M059J (cell line): ENCODE data around the gene LARP4B. TPM values are rescaled to one million over a fixed set of nuclear protein-coding genes. Genes with fewer than 3 reads are reported as not detected.

ENCODE experiments used
- DNase-seq: peaks from one replicate; pipeline ENCODE4 v3.0.0-alpha.2; 2012; ENCODE audit warnings: low read depth
- total RNA-seq: library from RNA; depleted of rRNA; stranded (reverse); fragments of >200 nt; shearing (Covaris generic); gene quantifications from 2 replicates; pipeline ENCODE4 v1.2.3, GENCODE V29; 2014

Gene LARP4B
- total RNA-seq, 1 experiment from 2014 or later: 24.0 TPM

DNA sequence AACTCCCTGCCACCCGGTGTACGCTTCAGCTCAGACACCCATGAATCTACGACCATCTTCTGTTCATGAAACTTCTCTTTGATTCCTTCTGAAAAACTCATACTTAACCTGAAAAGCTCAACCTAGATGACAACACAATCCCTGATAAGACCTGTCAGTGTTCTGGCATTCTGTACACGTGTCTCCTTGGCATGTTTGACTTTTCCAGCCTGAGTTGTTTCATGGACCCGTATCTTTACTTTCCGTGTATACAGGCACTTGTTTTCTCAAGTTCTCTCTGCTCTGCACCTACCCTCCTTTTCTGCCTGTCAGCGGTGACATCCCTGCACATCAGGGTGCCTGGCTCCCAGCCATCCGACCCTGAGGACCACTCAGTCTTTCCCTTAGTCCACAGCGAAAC, 103.3 kb downstream of the LARP4B start:
- no peak for DNase-seq

DNA sequence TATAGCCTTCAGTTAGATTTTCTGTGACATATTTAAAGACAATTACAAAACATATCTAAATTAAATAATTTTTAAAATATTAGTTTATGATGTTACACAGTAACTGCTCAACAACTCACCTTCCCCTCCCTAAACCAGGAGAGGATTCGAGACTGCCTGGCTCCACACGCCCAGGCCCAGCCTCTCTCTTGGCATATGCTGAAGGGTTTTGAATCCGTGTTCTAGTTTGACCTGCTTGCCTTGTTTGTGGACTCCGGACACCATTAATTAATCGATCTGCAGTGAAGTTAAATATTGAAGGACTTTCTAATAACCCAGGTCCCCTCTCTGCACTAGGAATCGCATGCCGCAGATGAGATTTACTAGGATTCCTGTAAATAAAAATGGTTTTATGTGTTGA, 106.6 kb downstream of the LARP4B start:
- no peak for DNase-seq

DNA sequence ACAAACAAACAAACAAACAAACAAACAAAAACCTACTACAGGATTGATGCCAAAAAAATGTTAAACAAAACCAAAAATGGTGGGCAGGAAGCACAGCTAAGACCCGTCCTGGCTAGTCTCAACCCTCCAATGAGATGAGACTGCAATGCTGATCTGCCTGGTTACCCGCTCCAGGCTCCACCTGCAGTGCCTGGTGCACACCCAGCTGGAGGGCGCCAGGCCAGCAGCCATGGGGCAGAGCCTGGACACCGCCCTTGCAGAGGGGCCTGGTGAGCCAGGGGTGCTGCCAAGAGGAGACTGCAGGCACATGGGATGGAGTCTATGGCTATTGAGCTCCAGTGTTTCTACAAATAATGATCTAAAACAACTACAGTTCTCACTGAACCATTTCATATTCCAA, 107.0 kb downstream of the LARP4B start:
- DNase-seq: no peak

DNA sequence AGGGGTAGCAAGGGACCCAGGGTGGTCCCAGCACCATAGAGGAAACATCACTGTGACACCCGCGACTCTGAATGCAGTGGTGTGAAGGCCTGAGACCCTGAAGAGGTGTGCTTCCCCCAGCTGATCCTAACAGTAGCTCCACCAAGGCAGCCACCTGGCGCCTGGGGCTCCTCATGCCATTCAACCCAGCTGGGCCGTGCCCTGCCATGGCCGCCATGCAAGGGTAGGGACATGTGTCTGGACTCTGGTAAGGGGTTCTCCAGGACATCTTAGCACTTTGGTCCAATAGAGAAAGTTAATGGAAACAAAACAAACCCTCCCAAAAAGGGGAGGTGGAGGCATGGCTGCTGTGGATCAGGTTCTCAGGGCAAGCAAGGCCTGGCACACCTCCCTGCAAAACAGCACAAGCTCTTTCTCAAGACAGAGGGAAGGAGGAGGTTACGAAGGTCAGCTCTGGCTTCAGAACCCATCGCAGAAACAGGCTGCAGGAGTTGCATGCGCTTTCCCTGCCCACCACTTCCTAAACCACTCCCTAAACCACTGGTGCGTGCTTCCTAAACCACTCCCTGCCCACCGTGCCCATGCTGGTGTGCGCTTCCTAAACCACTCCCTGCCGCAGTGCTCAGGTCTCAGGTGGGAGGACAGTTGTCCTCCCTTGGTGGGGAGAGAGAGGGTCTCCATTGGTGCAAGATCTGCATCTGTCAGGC, 108.7 kb downstream of the LARP4B start:
- no peak for DNase-seq

DNA sequence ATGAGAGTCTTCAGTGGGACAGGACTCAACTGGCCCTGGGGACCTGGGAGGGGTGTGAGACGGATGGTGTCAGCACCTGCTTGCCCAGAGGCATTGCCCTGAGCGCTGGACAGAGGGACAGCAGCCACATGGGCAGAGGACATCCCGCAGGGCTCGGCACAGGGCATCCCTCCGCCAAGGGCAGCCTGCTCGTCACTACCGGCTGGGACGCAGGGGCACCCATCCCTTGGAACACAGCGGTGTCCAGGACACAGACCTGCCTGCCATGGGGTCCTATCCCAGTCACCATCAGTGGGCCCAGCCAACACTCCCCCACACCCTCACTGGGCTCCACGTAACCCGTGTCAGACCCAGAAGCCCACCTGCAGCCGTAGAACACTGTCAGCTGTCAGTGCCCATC, 109.3 kb downstream of the LARP4B start:
- DNase-seq: no peak

DNA sequence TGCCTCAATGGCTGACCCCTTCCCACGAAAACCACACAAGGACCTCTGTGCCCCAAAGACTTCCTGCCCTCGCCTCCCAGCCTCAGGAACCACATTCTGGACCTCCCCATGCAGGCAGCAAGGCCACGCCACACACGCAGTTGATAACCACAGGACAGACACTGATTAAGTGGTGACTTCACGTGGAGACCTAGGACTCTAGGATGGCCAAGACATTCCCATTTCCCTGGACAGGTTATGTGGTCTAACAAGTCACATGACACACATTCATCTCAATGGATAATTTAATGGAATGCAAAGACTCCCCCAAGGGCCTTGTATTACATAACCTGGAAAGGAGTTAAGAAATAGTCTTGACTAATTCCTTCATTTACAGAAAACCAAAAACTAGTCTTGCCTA, 110.2 kb downstream of the LARP4B start:
- peak; percentile 6 for DNase-seq

DNA sequence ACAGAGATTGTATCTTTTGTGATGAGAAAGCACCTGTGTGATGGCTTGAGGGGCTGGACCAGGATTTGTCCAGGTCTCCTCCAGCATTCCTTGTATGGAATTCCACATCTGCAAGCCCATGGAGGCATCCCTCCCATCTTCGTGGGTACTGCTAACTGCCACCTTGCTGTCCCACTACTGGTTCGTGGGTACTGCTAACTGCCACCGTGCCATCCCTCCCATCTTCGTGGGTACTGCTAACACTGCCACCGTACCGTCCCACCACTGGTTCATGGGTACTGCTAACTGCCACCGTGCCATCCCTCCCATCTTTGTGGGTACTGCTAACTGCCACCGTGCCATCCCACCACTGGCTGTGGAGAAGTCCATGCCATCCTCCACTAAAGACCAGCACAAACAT, 111.7 kb downstream of the LARP4B start:
- no peak for DNase-seq

DNA sequence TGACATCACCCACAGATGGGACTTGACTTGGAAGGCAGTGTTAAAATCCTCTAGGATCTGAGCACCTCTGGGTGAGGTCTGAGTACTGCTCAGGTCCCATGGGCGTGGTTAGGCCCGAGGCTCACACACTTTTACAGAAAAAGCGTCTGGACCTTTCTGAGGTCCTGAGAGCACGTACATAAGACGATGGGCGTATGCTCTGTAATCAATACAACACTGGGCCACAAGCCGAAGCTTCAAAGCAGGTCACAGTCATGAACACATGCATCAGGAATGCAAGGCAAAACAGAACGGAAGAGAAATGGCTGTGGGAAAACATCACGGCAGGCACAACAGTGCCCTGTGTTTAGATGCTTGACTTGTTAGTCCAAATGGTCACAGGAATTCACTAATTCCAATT, 112.2 kb downstream of the LARP4B start:
- DNase-seq: peak; percentile 2

DNA sequence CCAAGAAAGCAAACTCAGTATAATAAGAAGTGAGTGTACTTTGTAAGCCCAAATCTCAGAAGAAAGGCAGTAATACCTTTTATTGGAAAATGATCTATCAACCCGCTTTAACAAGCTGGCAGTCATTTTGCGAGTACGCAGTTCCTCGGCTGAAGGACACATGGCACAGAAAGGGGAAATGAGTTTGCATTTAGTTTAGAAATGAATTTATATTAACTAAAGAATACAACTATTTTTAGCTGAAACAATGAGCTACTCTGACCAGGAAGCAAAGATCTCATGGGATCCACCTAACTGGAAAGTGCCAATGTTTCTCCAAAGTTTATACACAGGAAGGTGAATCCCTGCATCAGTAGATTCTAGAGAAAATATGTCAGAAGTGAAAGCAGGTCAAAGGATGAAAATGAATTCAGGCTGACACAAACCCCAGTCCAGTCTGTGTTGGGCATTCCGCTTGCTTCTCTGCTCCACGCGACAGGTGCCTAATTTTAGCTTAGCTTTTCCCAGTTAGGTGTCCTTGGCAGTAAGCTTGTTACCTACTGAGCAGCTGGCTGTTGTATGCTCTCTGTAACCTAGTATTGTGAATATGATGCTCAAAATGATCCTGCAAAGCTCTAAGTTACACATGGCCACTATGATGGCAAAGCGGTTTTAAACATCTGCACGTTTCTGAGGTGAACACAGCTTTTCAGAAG, 112.8 kb downstream of the LARP4B start:
- DNase-seq: no peak

DNA sequence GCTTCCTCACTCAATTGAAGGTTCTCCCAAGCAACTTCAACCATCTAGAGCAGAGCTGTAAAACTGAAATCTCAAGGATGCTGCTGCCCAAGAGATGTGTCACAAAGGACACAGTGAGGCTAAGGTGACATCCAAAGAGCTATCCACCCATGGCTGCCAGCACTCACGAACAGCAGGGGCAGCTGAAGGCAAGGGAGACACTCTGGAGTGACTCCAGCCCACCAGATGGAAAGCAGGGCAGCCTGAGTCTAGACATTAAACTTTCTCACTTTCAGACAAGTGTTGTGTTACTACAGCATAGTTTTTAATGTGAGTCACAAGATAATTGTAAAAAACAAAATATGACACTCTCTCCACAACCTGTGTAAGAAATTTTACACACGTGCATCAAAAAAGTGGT, 113.5 kb downstream of the LARP4B start:
- DNase-seq: no peak

DNA sequence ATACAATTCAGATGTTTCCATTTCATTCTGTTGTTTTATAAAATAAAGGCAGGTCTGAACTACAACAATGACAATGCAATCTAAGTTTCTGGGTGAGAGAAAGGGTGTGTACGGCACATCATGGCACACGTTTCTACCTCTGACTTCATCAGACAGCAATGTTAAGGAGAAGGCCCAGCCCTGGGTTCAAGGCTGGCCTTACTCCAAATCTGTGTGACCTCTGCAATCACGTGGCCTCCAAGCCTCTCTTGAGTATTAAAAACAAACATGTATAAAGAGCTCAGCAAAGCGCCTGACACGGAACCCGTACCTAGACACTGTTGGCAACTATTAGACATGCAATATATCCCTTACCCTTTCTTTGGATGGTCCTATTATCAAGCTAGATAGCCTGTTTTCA, 114.1 kb downstream of the LARP4B start:
- DNase-seq: no peak

DNA sequence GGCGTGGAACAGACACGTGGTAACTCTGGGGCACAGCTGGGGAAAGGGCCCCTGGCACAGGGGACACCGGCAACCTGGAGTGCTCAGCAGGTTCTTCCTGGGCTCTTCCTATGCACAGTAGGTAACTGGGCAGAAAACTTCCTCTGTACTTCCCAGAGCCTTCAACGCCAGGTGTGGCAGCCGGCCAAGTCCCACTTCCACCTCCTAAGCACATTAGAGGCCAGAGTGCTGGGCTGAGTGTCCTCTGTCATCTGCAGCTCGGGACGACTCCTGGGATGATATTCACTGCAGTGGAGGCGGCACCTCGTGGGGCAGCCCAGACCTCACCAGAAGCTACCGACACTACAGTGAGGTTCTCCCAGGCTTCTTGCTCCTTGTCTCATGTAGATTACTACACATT, 114.5 kb downstream of the LARP4B start:
- DNase-seq: no peak

DNA sequence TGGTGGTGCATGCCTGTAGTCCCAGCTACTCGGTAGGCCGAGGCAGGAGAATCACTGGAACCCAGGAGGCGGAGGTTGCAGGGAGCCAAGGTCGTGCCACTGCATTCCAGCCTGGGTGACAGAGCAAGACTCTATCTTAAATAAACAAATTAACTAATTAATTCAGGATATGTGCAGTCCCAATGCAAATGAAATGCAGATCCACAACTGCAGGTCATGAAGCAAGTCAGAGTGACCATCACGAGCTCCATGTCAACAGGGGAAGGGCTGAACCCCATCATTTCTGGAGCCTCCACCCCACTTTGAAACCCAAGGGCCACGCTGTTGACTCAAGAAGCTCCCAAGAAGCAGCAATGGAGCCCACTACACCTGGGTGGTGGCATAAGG, 115.4 kb downstream of the LARP4B start:
- DNase-seq: no peak

DNA sequence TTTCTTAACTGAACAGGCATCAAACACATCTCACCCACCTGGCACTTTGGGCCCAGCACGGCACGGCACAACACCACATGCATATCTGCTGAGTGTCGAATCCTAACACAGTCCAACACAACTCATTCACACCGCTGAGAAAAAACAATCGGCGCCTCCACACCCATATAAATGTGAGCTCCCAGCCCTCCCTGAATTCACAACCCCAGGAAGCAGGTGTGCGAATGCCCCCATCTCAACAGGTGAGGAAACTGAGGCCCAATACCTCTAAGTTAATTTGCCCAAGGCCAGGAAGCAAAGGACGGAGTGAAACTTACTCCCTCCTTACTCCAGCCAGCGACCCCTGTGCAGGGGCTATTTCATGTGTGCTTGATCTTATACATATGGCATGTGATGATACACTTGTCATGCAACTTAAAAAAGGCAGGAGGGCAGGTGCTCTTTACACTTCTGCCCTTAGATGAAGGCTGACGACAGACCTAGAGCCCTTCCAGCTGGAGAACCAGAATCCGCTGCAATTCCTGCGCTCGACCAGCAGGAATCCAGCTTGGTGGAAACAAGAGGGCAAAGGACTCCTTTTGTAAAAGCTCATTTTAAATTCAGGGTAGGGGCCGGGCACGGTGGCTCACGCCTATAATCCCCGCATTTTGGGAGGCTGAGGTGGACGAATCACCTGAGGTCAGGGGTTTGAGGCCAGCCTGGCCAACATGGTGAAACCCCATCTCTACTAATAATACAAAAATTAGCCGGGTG, 116.0 kb downstream of the LARP4B start:
- DNase-seq: no peak

DNA sequence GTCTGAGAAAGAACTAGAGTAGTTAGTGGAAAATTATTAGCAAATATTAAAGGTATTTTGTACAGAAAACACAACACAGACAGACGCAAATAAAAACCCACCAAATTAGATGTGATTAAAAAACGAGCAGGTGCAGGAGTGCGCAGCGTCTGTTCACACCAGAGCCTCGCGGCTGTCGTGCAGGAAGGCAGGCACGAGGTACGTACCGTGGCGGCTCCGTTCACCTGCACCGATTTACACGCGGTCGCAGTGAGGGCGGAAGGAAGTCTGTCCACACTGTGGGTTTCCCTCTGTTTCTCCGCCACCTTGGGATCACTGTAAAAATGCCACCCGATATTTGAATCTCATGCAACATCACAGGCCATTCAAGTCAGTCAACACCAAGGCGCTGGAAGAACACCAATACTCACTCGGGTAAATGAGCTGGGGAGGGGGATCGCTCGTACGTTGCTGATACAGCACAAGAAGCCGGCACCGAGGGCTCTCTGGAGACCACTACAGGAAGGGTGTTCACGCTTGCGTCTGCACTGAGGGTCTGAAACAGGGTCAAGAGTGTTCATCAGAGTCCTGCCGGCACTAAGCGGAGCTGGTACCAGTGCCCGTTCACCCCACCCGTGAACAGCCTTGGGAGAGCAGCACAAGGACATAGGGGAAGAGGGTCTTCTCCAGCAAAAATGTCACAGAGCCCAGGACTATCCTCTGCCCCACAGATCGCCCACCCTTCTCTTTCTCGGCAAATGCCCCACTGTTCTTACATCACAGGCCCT, 116.8 kb downstream of the LARP4B start:
- no peak for DNase-seq

DNA sequence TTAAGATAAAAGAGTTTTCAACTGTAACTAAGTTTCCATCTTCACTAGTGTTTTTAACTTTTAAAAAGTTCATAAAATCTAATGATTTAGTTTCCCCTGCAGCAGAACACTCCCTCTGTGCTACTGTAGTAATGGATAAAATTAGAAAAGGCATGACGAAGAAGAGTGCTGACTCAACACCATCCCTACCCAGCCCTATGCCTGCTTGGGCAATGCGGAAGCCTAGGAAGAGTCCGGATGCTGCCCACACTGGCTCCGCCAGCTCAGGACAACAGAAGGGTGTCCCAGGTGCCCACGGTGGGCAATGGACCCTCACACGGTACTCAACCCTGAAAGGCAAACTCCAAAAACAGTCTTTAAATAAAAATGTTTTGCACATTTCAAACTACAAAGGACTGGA, 118.2 kb downstream of the LARP4B start:
- DNase-seq: no peak

DNA sequence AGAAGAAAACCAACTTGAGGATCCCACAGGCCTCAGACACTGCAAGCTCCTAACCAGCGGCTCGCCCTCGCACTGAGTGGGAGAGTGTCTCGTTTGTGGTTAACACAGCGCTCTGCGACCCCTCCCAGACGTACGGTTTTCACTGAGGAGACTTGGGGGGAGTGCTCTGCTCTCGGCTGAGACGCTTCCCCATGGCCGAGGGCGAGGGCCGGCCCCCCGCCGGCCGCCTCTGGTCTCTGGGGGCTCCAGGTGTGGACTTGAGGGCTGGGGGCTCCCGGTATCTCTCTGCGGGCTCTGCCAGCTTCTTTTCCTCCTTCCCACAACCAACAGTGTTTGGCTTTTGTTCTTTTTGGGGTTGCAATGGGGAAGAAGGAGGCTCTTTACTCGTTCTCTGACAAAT, 118.7 kb downstream of the LARP4B start:
- DNase-seq: no peak

DNA sequence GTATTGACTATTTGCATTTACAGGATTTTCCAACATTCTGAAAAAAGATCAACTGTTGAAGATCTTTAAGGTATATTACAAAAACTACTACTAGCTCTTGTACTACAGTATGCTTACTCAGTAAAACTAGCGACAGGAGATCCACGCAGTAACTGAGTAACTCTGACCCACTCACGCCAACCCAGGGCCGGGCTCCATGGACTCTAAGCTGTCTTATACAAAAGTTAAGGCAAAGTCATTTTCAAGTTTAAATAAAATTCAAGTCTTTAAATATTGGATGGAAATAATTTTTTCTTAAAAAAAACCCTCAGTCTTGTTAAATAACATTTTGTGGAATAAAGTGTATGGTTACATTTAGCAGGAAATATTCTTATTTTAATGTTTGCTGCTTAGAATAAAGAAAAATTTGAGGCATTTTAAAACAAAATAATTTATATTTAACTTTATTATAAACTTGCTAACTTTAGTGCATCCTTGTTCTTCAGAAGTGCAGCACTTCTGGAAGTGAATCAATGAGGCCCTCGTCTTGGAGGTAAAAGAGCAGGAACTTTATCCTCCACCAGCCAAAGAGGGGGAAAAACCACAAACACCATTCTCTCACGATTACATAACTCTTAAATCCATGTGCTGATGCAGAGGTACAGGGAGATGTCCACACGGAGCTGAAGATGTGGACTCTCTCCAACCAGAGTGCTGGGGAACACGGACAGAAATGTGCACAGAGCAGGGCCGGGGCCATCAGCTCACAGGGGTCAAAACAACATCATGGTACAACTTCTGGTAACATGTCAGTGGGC, 119.9 kb downstream of the LARP4B start:
- DNase-seq: no peak

DNA sequence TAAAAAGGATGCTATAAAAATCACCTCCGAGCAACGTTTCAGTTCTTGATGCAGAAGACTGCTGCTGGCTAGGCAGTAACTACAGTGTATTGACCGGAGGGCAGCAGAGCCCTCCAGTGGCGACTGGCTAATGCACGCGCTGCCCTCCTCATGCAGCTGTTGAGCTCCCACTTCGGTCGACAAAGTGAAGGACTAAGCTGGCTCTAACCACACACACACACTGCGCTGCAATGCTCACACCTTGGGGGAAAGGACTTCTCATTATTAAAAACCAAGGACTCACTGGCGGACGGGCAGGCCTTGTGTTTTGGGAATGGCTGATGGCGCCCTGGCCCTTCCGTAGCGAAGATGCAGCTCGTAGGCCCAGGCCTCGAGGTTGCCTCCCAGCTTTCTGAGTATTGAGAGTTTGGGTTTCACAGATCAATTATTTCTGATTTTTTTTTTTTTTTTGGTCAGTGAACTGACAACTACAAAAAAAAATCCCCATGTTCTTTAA, 121.1 kb downstream of the LARP4B start:
- DNase-seq: no peak

DNA sequence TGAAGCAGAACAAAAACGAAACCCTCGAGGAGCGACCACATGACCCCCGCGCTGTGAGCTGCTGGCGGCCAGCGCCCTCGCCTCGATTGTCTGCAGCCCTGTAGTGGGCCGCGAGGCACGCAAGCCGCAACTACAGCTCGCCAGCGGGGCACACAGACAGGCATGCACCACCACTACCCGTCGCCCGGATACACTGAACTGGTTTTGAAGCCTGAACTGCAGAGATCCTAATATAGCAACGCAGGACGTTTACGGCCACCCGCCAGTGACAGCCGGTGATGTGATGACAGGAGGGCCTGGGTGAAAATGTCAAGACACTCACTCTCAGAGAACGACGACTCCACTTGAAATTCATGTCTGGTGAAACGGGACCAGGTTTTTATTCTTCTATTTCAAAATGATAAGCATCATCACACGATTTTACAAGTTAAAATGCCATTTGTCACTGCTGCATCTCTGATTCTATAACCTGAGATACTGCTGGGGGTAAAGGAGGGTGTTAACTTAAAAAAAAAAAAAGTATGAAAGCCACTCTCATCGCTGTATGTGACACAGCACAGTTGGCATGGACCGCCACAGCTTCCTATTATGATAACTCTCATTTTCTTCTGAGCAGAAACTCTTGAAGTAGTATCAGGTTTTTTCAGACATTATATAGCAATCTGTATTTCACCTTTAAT, 121.7 kb downstream of the LARP4B start:
- no peak for DNase-seq

DNA sequence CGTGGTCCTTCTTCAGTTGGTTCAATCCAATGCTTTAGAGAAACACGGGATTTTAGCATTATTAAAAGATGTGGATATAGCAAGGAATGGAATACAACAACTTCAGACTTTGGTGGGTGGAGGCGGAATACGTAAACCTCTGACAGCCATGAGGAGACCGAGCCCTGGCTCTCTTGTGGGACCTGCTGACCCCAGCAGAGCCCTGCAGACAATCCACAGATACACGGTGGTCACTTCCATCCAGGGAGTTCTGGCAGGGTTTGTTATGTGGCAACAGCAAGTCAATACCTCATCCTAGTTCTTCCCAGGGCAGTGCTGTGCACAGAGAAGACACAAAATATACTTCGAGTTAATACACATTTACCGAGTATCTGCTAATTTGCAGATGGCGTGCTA, 123.5 kb downstream of the LARP4B start:
- no peak for DNase-seq
